Stimulated activated CD8-positive, alpha-beta memory T cell treated with anti-CD3 and anti-CD28 coated beads, Interleukin-4, amount 100 ng/mL, for 4 hours (primary cell): ENCODE data around the gene TMEM80.
"Not testable (repeated sequence)": the region's sequence is repeated elsewhere in the genome, so short reads cannot be mapped to it uniquely, and the experiment has no call there.

Experiments
- DNase-seq, 2 donors: peaks; one replicate each; pipeline ENCODE4 v3.0.0-alpha.2; 2020; ENCODE audit warnings: low read depth in 2 of 2, low spot score in 1 of 2

The TMEM80 gene

DNA sequence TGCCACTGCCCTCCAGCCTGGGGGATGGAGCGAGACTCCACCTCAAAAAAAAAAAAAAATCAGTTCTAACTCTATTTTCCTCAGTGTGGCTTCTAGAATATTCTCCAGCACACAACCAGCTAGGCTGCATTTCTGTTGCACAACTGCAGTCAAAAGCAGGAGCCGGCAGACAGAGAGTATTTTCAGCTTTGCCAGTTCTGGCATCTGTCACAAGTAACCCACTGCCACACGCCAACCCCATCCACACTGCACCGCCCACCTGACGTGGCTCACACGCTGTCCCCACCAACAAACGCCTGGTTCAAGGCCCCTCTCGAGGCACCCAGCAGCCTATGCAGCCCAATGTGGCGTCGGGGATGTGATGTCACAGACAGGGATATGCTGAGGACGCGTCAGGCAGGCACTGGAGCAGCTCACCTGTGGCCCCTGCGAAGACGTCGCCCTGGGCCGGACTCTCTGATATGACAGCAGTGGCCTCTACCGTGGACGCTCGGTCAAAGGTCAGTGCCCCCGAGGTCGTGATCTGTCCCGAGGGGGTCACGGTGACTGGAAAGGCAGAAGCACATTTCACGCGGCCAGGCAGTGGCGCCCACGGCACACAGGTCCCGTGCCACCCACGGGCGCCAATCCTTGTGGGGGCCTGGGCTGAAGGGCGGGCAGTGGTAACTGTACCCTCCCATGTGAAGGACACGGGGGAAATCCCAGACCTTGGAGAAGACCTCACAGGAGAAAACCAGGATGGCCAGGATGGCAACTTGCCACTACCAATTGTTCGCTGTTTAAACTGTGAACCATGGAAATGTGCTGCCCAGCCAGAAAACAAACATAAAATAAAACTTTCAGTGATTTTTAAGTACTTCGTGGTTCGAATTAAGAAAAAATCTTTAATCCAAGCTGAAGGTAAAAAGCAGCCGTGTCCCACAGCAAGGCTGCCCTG lies 16.1 kb upstream of the TMEM80 start:
- DNase-seq: no peak

DNA sequence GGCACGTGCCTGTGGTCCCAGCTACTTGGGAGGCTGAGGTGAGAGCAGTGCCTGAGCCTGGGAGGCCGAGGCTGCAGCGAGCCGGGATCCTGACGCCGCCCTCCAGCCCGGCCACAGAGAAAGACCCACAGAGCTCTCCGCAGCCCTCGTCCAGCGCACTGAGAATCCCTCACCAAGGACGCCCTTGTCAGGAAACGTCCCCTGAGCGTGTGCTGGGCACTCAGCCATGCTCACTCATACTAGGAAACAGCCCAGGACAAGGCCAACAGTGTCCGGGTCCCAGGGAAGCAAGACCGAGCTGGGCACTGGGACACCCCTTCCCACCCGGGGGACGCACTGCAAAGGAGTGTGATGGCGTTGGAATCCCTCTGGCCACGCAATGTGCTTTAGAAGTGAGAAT lies 15.1 kb upstream of the TMEM80 start:
- DNase-seq: no peak

DNA sequence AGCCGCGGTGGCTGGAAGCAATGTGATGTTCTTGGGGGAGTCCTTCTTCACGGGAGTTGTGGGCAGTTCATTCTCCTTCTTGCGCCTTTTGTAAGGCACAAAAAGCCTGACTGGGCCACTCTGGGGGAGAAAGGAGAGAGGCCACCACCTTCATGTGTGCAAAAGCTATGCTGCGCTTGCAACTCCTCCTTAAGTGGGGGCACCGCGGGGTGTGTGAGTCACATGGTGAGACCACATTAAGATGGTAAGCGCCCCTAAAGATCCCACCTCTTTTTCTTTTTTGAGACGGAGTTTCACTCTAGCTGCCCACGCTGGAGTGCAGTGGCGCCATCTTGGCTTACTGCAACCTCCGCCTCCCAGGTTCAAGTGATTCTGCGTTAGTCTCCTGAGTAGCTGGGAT lies 14.6 kb upstream of the TMEM80 start:
- DNase-seq: no peak

DNA sequence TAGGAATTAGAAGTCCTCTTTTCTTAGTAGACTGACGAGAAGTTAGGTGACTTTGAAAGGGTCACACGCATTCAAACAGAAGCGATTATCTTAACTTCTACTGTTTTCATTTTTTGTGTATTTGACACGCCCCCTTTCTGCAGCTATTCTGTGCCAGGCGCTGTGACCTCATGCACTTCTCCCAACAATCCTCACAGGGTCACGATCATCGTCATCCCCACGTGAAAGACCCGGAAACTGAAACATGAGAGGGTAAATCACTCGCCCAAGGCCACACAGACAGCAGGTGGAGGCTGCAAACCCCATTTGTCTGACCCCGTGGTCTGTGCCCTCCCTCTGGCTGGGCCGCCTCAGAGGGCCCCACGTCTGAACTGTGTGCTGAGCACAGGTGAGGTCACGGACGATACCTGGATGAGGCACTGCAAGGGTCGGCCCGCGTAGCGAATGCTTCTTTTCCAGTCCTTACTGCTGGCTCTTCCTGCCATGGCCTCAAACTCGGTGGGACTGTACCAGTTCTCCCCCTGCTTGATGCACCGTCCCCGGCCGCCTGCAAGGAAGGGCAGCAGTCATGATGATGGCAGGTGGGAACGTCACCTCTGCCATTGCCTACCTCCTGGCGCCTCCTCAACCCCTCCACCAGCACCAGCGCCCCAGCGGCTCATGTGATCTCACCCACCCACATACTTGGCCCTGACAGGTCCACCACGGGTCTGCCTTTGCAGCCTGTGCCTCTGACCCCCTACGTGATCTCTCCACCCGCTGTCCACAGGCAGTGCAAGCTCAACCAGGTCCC lies 9.0 kb upstream of the TMEM80 start:
- DNase-seq: no peak

DNA sequence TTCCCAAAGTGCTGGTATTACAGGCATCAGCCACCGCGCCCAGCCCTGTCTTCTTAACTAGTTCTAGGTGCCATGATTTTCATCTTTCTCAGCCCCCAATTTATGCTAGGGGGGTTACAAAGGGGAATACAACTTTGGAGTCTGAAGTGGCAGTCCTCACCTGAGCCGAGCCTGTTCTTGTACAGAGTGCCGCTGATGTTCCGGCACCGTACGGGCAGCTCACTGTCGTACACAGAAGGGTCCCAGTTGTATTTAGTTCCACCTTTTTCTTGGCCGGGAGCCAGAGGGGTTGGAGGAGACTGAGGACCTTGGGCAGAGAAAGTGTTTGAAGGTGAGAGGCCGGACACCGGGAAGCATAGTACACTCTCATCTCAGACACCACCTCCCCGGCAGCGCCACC lies 7.9 kb upstream of the TMEM80 start:
- DNase-seq: no peak

DNA sequence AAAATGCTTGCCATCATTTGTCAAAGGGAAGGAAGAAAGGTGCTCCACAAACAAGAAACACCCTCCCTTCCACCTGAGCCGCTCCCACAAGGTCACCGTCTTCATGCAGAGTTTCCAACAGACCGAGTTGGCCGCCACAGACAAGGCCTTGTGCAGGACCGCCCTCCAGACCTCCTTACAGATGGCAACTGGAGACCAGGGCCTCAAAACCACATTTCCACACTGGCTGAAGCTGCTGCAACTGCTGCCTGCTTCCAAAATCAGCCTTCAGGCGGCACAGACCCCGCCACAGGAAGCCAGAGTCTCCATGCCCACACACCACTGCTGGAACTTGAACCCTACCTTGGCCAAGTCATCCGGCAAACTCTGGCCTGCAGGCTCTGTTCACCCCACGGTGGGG lies 6.9 kb upstream of the TMEM80 start:
- DNase-seq: no peak

DNA sequence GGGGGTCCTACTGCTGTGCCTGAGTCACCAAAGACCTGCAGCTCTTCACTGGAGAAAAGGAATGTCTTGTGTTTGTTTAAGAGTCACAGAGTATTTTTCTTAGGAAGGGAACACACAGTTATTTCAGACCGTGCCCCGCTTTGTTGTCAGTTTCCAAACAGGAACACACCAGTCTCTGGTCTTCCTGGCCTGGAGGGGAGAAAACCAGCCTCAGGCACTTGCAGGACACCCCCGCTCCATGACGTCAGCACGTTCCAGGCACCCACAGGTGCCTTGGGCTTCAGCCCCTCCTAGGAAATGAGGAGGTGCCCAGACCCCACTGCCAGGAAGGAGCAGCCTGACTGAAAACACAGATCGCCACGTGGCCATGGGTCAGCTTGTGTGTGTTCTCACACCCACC lies 6.0 kb upstream of the TMEM80 start:
- DNase-seq: no peak

DNA sequence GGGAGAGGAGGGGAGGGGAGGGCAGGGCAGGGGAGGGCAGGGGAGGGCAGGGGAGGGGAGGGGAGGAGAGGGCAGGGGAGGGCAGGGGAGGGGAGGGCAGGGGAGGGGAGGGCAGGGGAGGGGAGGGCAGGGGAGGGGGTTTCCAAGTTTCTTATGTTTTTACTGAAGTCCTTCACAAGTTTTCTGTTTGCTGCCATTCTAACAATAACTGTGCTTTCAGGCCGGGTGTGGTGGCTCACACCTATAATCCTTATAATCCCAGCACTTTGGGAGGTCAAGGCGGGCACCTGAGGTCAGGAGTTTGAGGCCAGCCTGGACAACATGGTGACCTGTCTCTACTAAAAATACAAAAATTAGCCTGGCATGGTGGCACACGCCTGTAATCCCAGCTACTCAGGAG lies 5.4 kb upstream of the TMEM80 start:
- DNase-seq: not testable (repeated sequence)

DNA sequence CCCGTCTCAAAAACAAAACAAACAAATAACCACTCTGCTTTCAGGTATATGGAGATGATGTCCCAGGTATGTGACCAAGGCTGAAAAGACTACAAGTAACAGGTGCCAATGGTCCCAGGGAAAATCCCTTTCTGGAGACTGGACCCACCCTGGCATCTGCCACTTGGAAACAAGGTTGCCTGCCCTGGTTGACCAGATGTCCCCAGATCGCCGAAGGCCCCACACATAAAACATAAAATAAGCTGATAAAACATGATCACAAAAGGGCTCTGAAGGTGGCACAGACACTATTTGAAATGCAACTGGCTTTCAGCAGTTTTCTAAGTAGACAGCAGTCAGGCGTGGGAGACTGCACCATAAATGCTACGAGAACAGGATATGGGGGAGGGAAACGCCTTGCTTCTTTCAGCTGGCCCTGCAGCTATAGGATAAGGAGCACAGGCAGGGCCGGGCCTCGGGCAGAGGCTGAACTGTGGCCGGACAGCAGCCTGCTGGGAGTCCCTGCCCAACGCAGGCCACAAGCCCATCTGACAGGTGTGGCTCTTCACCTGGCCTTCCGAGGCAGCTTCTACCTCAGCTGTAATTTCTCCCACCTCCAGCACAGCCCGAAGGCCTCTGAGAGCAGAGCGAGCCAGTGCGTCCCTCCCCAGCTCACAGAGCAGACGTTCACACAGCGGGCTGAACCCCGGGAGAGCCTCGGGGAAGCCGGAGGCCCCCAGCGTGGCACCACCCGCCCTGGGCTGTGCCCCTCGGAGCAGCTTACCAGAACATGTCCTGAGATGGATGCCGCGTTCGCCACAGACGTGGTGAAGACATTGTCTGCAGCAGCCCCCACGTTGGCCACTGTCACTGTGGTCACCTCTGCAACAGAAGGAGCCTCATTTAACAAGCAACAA lies 4.6 kb upstream of the TMEM80 start:
- DNase-seq: no peak

DNA sequence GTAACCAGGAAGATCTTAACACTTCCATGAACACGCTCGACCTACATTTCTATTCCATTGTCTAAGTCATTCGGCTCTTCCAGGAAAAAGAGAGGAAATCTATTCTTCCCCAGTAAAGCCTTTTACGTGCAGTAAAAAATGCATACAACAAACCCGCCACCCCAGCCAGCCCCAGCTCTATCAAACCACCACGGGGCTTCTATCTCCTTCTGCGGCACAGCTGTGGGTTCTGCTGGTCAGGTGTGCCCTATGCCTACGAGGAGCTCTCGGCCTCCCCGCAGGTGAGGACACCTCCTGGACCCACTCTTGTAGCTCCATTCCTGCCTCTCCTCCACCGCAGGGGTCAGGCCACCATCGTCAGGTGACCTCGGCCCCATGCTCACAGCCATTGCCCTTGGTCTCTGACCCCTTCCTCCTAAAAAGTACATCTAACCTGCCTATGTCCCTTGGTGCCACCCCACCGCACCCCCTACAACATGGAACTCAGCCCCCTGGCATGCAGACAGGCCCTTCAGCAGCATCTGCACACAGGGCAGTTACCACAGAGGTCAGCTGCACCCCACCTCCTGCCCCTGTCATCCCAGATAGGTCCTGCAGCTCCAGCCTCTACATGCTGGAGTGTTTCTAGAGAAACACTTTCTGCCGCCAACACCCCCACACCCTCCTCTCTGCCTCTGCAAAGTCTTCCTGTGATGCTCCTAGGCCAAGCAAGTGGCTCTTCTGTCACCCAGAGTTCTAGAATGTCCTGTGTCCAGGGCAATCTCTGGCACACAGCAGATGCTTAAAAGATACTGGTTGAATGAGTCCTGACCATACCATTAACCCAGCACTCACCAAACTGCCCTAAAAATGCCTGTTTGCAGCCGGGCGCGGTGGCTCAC lies 3.7 kb upstream of the TMEM80 start:
- no peak for DNase-seq

DNA sequence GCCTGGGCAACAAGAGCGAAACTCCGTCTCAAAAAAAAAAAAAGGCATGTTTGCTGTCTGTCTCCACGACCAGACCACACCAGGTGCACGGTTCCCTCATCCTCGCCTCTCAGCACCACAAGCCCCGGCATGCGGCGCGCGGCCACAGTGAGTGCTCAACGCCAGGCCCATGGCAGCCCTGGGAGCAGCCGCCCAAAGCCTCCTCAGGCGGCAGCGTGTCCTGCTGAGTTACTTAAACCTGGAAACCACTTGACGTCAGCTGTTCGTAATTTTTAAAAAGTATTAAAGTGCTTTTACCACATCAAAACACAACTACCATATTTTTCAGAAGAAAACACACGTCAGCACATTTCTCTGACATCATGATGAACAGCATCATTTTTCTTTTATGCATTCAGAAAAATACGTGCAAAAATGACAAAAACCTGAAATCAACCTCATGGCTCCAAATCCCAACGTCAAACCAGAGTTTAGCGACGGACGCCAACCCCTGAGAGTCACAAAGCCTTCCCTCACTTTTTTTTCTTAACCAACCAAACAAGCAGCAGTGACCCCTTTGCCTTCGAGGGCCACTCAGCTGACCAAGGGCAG lies 2.7 kb upstream of the TMEM80 start:
- DNase-seq: no peak

DNA sequence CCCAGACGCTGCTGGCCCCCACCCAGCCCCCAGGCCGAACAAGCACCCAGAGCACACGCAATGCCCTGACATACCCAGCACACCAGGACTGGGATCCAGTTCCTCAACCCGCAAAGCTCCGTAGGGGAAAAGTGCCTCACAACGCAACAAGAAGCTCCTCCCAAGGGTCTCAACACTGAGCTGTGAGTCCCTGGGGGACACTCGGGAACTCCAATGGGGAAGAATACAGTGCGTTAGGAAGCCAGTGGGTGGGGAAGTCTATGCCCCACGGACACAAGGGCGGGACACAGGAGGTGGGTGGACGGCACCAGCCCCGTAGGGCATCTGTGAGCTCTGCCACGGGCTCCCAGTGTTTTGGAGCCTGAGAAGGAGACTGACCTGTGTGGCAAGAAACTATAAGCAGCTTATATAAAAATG lies 2.2 kb upstream of the TMEM80 start:
- DNase-seq: no peak

DNA sequence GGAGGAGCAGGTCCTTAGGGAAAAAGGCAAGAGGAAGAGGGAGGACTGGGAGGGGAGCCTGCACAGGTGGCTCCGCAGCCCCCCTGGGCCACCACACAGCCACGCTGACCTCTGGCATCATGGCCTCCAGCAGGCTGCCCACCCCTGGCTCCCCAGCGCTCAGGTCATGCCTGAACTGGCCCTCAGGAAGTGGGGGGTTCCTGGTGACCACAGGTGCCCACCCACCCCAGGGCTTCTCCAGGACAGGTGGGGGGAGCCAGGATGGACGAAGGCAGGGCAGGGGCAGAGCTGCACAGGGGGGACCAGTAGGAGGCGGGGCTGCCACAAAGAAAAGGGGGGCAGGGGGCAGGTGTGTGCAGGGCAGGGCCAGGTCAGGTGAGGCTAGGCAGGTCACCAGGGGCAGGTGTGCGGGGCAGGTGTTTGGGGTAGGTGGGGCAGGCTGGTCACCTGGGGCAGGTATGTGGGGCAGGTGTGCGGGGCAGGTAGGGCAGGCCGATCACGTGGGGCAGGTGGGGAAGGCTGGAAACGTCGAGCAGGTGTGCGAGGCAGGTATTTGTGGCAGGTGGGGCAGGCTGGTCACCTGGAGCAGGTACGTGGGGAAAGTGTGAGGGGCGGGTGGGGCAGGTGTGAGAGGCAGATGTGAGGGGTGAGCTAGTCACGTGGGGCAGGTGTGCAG lies 1.6 kb upstream of the TMEM80 start:
- no peak for DNase-seq

DNA sequence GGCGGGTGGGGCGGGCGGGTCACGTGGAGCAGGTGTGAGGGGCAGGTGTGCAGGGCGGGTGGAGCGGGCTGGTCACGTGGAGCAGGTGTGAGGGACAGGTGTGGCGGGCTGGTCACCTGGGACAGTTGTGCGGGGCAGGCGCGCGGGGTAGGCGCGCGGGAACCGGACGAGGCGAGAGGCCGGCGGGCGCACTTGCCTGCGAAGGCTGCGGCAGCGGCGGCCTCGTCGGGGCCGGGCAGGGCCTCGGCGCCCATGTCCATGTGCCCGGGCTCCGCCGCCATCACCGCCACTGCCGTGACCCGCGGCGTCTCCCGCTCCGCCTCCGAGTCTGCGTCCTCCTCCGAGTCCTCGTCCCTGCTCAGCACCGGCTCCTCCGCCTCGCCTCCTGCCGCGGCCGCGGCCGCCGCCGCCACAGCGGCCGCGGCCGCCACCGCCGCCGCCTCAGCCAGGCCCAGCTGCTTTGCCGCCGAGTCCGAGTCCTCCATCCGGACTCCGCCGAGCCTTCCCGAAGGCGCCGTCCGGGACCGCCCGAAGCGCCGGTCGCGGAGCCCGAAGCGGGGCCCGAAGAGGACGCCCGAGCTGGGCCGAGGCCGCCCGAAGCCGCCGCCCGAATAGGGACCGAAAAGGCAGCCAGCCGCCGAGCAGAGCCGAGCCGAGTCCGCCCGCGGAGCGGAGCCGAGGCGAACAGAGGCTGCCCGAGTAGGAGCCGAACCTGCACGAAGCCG lies 891 bp upstream of the TMEM80 start, which contains the start of gene DEAF1:
Gene DEAF1 (minus strand): TSS at position 660 of the 725 bp plus-strand sequence. CDS start 175 bp downstream, at position 485.
- peak; percentile 90 to 98 for DNase-seq

DNA sequence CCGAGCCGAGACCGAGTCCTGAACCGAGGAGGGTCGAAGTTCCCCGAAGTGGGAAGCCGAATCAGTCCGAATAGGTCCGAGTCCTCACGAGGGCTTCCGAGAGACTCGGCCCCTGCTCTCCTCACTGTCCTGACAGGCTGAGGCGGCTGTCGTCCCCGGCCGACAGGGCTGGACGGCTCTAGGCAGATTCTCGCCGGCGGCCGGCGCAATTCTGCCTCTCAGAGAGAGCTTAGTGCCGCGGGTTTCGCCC lies 403 bp upstream of the TMEM80 start:
- no peak for DNase-seq

DNA sequence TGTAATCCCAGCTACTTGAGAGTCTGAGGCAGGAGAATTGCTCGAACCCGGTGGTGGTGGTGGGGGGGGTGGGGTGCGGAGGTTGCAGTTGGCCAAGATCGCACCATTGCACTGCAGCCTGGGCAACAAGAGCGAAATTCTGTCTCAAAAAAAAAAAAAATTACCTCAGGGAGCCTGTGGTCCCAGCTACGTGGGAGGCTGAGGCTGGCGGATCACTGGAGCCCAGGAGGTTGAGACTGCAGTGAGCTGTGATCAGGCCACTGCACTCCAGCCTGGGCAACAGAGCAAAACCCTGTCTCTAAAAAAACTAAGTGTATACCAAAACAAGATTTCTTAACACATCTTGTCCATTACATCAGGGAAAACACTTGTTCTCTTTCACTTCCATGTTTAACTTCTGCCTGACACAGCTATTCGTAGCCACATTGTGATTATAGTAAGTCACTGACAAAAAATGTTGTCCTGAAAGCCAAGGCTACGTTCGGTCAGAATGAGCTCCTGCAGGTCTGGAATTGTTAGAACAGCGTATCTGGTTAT lies 1.4 kb downstream of the TMEM80 start:
- DNase-seq: no peak

DNA sequence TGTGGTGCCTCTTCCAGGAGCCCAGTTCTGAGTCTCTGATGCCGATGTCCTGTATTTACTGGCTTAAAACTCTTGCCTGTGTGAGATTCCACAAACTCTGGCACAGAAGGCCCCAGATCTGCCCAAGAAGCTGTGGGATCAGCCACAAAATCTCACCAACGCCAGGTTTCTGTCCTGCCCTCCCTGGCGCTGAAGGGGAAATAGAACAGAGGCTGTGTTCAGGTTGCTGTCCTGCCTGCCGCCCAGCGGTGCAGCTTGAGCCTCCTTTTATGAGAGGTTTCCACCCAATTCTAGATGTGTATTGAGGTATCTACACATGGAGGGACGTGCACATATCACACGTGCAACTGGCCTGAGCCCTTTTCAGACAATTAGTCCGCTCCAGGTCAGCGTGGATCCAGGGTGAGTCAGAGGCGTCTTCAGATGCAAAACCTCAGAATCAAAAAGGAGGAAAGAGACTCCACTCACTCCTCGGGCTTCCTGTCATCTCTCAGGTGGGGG lies 2.2 kb downstream of the TMEM80 start:
- no peak for DNase-seq

DNA sequence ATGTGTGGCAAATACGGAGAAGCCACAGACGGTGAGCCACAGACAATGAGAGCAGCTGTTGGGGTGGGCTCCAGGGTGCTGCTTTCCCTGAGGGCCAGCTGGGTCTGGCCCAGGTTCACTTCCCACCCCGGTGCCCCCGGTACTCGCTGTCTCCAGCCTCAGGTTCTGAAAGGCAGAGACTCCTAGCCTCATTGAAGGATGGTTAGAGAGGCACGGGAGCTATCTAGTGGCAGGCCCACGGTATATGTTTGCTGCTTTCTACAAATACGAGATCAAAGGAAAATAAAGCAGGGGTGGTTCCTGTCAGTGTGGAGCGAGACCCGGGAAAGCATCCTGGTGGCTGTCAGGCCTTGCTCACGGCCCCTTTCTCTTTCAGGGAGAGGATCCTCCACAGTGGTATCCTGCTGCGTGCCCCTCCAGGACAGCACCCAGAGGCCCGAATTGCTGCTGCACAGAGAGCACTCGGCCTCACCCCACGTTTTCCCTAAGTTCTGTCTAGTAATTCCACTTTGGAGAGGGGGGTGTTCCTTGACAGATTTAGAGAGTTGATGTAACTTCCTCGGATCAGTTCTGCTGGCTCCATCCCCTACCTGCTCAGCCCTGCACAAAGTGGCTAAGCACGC lies 3.0 kb downstream of the TMEM80 start:
- no peak for DNase-seq
